ENCODE measurements around the gene SENP7.
A peak's percentile ranks its signal among the peaks of the same experiment; 100 is the strongest.

The SENP7 gene

DNA sequence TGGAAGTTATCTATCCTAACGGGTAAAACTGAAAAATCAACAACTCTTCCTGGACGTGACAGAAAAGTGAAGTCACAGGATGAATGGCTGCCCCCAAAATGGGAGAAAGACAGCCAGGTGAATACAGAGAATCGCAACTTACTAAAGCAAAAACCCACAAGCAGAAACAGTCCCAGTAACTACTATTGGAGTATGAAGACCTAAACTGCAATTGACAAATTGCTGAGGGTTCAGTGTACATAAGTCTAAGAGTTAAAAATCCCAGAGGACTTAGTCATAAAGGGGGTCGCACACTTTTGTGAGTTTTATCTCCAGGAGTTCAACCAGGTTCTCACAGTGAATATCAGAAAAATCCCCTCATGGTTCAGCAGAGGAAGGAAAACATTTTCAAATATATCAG, 135.8 kb downstream of the SENP7 start:
- TF ChIP-seq, protein P1, sequence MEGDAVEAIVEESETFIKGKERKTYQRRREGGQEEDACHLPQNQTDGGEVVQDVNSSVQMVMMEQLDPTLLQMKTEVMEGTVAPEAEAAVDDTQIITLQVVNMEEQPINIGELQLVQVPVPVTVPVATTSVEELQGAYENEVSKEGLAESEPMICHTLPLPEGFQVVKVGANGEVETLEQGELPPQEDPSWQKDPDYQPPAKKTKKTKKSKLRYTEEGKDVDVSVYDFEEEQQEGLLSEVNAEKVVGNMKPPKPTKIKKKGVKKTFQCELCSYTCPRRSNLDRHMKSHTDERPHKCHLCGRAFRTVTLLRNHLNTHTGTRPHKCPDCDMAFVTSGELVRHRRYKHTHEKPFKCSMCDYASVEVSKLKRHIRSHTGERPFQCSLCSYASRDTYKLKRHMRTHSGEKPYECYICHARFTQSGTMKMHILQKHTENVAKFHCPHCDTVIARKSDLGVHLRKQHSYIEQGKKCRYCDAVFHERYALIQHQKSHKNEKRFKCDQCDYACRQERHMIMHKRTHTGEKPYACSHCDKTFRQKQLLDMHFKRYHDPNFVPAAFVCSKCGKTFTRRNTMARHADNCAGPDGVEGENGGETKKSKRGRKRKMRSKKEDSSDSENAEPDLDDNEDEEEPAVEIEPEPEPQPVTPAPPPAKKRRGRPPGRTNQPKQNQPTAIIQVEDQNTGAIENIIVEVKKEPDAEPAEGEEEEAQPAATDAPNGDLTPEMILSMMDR (IDR thresholded peaks at IDR 0.05): no peak
- DNase-seq (ENCODE audit: low spot score): no peak
- peak overlapping the region; percentile 55 to 84 for H3K27ac ChIP-seq
- no peak overlapping the region for H3K4me3 ChIP-seq

DNA sequence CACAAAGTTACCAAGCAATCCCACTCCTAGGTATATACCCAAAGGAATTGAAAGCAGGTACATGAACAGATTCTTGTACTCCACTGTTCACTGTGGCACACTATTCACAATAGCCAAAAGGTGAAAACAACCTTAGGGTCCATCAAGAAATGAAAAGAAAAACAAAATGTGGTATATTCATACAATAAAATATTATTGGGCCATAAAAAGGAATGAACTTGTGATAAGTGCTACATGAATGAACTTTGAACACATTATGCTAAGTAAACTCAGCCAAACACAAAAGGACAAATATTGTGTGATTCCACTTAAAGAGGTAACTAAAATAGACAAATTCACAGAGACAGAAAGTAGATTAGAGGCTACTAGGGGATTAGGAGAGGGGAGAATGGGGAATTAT, 137.4 kb downstream of the SENP7 start:
- Histone ChIP-seq H3K27ac (peak overlapping the region in 1 of 2 donors; percentile 51), H3K4me3 (no peak overlapping the region)
- DNase-seq (ENCODE audit: low spot score): no peak
- TF ChIP-seq, protein P1 (IDR thresholded peaks at IDR 0.05): no peak

DNA sequence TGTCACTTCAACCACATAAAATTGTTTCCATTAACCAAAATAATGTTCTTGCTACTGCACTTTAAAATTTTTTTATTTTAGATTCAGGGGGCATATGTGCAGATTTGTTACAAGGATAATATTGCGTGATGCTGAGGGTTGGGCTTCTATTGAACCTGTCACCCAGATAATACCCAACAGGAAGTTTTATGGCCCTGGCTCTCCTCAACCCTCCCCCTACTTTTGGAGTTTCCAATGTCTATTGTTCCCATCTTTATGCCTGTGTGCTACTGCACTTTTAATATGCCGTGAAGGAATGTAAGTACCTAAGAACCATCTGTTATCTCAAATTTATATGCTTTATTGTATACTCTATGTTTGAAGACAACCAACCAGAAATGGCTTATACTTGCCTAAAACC, 150.6 kb downstream of the SENP7 start:
- Histone ChIP-seq H3K4me3 (no peak overlapping the region), H3K27ac (no peak overlapping the region)
- TF ChIP-seq, protein P1 (IDR thresholded peaks at IDR 0.05): no peak
- DNase-seq (ENCODE audit: low spot score): no peak

DNA sequence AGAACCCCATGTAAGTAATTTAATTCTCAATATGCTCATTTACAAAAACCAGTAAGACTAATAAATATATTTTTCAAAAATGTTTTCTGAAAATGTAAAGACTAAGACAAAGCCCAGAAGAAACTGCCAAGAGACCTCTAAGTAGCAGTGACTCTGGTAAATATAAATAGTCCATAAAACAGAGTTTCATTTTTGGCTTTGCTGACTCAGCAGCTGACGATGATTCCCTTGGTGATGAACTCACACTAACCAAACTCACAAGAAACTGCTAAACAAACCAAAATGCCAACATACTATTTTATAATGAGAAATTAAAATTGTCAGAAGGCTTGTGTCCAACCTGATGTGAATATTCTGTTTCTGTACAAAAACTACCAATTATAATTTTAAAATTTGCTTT, 161.2 kb downstream of the SENP7 start:
- TF ChIP-seq, protein P1 (IDR thresholded peaks at IDR 0.05): no peak
- no peak overlapping the region for H3K4me3 ChIP-seq
- no peak overlapping the region for H3K27ac ChIP-seq
- DNase-seq (ENCODE audit: low spot score): no peak

DNA sequence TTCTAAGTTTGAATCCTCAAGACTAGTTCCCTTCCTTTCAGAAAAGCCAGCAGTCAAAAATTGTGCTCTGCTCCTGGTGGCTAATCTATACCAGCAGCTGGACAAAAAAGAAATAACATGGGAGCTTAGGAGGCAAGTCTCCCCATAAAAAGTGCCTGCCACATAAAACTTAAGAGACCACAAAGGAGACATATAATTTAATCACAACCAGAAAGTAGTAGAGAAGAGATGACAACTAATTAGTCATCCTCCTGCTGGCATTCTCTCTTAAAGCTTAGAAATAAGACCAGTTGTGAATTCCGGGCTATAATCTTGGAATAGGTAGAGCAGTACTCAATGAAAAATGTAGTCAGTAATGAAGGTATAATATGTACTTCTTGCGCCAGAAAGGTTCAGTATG, 172.4 kb downstream of the SENP7 start:
- Histone ChIP-seq H3K27ac (no peak overlapping the region), H3K4me3 (no peak overlapping the region)
- DNase-seq (ENCODE audit: low spot score): no peak
- TF ChIP-seq, protein P1 (IDR thresholded peaks at IDR 0.05): no peak

DNA sequence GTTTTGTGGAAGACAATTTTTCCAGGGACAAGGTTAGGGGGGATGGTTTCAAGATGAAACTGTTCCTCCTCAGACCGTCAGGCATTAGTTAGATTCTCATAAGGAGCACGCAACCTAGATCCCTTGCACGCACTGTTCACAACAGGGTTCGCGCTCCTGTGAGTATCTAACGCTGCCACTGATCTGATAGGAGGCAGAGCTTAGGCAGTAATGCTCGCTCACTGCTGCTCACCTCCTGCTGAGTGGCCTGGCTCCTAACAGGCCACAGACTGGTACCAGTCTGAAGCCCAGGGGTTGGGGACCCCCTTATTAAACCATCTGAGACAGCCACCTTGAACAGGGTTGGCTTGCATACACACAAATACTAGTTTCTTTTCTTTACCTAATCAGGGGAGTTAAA, 179.1 kb downstream of the SENP7 start:
- Histone ChIP-seq H3K27ac (no peak overlapping the region), H3K4me3 (no peak overlapping the region)
- no peak for DNase-seq (ENCODE audit: low spot score)
- TF ChIP-seq, protein P1 (IDR thresholded peaks at IDR 0.05): no peak

DNA sequence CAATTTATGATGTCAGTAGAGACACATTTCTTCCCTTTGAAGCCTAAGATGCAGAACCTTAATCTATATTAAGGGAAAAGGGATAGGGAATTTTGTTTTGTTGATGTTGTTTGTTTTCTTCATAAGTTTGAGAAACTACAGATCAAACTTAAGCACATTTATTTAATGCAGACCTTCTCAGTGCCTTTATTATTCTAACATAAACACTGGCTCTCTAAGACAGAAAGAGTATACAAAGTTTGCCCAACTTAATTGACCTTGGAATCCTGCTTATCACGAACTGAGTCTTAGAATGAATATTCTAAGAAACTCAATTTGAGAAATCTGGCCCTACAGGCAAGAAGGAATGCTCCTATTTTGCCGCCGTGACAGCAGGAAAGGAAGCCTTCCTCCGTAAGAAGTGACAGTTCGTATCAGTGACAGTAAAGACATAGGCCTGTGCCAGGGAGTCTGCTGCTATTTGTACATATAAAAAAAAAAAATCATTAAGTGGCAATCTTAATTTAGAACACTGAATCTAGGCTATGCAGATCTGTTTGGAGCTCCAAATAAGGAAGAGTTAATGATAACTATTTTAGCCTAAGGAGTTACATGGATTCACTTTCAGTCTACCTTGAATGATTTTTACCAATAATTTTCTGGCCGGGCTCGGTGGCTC, 183.9 kb downstream of the SENP7 start:
- Histone ChIP-seq H3K4me3 (no peak overlapping the region), H3K27ac (no peak overlapping the region)
- TF ChIP-seq, protein P1 (IDR thresholded peaks at IDR 0.05): no peak
- DNase-seq (ENCODE audit: low spot score): no peak
